Fibroblast of the conjunctiva (primary cell): ENCODE data around the gene RASSF5.

ENCODE experiments used
- DNase-seq: peaks from one replicate; pipeline ENCODE4 v3.0.0-alpha.2; 2010; ENCODE audit warnings: low read depth

RASSF5 gene

DNA sequence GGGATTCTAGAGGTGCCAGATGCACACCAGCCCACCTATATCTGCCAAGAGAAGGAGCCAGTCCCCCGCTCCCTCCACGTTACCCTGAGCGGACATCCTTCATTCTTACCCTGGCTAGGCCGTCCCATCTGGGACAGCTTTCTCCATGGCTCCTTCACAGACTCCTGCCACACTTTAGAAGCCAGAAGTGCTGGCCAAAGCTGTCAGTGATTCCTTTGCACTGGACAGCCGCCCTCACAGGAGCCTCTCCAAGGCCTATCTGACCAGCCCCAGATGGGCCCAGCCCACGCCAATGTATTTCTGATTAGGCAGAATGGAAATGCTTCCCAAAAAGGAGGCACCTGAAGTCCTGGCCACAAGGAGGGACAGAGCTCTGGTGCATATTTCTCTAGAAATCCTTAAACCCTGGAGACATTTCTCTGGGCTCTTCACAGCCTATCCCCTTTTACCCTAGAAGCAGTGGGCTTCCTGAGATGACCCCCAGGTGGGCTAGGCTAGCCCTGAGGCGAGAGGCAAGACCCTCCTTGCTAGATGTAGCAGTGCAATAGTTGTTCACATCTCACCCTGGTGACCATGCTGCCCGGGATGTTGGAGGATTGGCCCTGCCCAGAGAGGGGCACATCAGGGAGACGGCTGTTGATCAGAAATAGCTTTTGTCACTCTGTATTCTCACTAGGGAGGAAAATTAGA lies 44.1 kb downstream of the RASSF5 start:
- DNase-seq = no peak

DNA sequence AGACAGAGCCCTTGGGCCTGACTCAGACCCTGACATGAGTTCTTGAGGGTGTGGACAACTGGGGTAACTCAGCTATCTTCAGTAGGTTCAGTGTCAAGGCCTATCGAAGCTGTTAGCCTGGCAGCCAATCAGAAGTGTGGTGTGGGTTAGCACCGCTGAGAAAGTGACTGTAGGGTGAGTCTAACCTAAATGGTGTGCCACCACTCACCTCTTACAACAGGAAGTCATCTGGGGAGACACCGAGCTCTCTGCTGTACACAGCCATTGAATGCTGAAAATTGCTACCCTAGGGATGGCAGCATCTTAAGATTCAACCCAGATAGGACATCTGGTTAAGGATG lies 44.6 kb downstream of the RASSF5 start:
- no peak for DNase-seq

DNA sequence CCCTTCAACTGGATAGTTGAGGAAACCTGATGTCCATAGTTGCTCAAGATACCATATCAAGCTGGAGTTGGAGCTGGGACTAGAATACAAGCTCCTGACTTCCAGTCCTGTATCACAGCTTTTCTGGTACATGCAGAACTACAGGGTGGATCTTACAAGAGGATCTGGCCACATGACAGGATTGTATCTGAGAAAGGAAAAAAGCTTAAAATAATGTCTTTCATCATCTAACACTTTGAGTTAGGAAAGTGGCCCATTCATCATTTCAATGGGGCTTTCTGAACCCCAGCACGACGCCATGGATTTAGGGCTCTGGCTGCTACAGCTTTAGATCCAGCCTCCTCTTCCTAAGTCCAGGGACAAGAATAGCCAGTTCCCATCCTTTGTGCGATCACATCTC lies 46.9 kb downstream of the RASSF5 start:
- DNase-seq = no peak

DNA sequence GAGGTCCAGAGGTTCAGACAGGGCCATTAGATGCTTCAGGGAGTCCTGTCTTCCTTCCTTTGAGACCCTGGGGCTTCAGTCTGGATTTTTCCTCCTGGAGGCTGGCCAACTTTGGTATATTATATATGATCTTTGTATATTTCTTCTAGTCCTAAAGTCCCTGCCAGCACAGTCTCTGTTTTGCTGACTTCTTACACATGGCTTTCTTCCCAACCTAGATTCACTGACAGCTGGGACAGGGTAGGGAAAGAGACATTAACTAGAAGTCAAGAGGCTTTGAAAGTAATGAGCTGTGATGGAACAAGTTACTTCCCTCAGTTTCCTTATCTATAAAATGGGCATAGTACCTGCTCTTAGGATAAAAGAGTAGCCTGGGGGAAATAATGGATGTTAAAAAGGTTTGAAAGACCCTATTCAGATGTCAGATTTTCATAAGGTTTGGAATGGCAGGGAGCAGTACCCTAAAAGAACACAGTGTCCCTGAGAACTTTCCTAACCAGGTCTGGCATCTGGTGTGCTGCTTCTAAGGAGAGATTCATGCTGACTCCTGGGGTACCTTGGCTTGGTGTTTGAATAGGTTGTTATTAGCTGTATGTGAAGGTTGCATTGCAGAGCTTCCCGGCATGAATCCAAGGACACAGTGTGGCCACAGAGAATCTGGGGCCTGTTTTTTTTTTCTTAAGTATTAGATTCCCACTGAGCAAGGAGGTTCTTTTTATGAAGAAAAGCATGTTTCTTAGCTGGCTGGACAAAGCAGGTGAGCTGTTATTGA lies 47.6 kb downstream of the RASSF5 start:
- no peak for DNase-seq

DNA sequence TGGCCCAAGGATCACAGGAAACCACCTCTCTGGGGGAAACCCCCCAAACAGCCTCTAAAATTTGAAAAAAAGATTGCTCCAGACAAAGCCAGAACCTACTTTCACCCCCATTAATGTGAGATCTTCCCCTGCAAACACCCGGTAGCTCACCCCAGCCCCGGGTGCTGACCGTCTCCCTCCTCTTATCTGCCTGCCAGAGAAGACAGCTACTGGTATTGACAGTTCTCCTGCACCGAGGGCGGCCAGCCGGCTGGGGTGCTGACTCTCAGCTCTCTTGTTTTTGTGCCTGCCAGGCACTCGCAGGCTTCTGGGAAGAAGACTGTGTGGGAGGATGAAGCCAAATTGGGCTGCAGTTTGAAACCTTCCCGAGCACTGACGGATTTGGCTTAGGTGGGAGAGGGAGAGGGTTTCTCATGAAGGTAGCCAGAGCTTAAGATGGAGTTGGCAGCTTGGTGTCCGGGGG lies 48.2 kb downstream of the RASSF5 start:
- no peak for DNase-seq

DNA sequence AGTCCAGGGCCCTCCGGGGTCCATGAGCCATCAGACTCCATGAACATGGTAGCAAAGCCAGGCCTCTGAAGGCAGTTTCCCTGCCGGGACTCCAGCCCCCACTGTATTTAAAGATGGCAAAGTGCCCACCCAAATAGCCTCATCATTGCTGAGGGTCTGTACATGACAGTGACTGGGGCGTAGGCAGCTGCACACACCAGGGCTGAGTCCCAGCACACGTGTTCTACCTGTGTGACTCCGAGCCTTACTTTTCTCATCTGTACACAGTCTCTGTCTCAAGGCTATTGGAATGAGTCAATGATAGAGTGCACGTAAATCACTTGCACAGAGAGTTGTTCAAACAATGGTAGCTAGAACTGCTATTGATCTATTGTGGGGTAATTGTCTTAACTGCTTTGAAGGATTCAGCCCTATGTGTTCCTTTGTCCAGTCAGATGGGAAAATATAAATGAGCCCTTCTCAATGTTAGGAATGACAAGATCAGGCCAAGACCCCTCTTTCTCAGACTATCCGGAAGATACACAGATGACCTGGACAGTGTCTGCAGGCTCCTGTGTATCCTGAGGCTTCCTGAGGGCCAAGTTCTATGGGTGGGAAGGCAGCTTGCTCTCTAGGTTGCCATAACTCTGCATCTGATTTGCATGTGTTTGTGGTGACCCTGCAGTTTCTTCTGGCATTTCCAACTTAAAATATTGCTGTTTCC lies 48.9 kb downstream of the RASSF5 start:
- DNase-seq = no peak

DNA sequence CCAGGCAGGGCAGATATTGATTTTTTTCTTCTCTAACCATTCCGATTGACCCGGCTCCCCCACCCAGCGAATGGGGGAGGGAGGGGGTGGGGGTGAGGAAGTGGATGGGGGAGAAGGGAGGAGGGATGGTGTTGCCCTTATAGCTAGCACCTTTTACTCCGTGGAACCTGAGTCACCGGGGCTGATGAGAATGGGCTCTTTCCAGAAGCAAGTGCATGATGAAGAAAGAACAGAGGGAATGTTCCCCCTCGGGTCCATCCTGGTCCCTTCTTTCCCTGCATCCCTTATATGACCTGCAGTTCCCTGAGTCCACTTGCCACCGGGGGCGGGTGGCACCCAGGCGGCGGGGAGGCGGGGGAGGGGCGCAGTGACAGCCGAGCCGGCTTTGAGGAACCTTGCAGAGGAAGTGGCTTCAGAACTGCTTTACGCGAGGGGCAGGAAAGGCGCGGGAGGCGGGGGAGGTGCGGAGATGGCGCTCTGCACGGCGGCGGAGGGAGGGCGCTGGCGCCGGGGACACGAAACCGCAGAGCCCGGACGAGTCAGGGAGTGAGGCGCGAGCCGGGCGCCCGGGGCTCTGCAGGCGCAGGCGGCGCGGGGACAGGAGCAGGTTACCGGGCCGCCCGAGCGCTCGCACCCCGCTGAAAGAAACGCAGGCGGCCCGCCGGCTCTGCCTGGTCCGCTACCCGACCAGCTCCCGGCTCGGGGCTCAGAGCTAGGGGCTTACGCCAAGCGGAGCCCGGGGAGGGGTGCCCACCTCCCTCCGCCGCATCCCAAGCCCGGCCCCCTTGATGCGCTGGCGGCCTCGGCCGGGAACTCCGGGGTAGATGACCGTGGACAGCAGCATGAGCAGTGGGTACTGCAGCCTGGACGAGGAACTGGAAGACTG lies 49.7 kb downstream of the RASSF5 start:
- DNase-seq = no peak

DNA sequence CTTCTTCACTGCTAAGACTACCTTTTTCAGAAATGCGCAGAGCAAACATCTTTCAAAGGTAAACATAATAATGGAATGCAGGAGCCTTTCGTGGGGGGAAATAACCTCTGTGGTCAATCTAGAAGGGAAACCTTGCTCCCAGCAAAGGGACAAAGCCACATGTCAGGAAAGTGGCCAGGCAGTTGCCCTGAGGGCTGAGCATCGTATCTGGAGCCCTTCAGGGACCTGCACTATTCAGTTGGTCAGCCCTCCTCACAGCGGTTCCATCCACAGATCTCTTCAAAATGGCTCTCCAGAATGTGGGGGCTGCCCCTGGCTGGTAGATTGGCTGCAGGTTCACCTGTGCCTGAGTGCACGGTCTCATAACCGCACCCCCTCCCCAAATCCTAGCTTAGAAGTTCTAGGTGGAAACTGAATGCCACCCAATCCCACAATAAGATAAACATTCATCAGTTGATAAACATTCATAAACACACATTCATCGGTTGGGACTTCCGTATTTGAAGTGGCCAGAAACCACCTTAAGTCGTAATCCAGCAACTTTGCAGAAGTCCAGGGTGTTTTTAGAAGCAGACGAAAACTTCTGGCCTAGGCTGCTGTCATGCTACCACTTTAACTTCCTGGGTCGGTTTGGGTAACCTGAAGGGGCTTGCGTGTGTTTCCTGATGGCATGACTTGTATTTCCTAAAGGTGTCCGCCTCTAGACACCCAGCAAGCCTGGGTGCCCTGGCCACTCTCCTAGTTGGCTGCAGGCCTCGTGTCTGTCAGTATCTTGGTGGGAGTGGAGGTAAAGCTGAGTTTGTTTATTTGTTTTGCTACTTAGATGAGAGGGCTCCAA lies 50.5 kb downstream of the RASSF5 start:
- no peak for DNase-seq

DNA sequence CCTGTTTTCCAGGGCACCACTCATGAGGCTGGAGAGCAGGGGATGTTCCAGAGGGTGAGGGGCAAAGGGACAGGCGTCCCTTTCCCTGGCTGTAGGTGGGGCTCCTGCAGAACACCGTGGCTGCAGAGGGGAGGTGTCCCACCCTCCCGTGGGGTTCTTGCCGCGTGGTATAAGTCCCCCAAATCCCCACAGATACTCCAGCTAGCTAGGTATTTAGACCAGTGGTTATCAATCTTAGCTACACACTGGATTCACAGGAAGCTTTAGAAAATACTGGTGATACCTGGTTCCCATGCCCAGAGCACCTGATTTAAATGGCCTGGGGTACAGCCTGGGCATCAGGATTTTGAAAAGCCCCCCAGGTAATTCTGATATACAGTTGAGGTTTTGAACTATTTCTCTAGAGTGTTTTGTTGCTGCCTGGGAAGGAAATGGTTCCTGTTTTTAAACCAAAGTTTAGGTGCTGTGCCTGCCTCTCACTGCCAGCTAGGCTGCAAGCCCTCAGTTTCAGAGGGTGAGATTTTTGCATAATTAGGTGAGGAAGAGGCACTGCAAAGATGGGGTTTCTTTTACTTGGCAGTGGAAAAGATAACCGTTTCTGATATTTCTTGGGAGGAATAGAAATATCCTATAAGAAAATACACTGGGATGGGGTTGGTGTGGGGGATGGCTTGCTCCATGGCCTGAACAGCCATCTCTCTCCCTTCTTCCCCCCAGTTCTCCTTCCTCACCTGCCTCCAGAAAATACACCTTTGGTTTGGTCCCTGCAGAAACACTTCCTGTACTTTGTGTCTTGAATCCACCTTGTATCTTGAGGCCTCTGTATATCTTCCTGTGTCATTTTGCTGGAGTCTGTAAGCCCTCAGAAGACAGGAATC lies 51.7 kb downstream of the RASSF5 start:
- DNase-seq = no peak

DNA sequence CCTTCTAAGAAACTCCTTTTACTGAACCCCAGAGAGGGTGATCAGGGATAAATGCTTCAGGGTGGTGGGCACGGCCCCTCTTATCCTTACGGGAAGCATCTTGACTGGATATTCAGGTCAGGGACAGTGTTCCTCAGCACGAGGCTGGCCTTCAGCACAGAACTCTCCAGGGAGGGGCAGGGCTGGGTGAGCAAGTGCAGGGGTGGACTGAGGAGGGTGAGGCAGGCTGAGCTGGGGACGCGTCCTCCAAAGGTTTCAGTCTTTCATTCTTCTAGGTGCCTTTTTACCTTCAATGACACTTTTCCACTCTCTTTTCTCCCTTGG lies 52.3 kb downstream of the RASSF5 start:
- no peak for DNase-seq

DNA sequence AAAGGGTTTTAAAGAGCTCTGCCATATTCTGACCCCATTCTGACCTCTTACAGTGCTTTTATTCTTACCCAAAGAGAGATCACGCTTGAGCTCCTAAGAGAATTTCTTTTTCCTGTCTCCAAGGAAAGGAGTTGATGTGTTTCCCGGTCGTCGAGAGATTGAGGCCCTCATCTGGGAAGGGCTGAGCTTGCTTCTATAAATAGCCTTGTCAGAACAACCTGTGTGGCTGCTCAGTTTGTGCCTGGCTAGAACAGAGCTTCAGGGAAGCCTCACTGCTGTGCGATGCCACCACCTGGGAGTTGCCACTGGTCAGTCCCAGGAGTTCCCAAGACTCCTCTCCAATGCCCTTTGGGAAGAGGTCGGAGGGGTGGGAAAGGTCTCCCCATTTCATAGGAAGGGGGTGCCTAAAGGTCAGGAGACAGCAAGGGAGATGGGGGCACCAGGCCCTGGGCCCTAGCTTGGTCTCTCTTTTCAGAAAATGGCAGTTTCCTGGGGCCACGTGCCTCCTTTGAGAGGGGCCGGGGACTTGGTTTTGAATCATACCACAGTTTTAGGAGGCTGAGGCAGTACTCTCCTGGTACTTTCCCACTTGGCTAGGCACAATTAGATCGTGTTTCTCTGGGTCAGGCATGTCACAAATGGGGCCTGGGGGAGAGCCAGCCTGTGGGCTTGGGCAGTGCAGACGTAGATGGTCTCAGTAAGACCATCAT lies 52.8 kb downstream of the RASSF5 start:
- DNase-seq = no peak

DNA sequence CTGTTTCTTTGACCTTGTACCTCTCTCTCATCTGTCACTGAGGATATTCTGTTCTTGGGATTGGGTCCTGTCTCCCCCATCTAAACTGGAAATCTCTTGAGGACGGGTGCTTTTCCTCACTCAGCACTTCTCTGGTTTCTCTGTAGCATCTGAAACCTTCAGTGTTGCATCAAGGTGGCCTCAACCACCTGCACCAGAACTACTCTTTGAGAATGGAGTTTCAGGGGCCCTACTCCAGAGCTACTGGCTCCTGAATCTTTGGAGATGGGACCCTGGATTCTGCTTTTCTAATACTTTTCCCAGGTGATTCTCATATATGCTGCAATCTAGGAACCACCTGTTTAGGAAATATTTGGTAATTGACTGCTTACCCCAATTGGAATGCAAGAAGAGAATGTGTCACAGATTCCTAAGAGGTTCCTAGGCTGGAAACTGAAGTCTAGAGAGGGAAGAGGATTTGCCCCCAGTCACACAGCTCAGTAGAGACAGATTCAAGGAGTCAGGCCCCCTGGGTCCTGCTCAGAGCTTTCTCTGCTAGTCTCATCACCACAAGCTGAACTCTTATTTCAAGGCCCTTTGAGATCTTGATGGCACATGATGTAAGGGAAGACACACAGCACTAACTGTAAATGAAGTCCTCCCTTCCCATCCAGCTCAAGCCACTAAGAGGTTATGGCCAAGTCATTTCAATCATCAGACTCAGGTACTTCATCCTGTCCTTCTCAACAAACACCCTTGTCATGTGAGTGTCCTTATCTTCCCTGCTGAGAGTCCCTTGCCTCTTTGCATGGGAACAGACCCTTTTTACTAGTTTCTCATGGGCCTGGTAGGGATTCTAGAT lies 56.3 kb downstream of the RASSF5 start:
- no peak for DNase-seq

DNA sequence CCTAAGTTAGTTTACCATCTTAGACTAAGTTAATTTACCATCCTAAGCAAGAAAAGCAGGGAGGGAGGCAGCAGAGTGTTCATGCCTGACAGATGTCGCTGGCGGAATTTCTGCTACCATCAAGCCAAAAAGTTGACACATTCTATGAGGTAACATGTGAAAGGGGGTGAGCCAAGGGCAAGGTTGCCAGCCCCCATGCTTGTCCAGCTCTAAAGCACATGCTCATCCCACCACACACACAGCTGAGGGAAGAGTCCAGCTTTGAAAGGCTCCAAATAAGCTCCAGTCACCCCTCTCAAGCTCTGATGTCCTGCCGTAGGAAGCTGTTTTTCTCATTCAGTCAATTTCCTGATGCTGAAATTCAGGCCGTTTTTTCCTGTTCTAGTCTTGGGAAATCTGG lies 58.7 kb downstream of the RASSF5 start:
- no peak for DNase-seq

DNA sequence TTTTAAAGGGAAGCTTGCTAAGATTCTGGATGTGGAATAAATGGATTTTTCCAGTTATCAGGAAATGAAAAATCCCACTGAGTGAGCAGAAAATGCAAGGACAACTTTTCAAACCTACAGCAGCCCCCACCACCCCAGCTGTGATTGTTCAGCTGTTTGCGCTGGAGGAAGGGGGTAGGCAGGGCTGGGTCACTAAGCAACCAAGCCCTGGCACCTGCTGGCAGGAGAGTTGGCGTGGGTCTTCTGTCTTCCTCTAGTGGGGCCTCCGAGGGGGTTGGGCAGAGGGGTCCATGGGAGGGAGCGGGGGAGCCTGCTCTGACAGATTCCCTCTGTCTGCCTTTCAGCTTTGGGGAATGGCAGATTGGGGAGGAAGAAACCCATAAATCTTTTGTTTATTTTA lies 59.7 kb downstream of the RASSF5 start:
- no peak for DNase-seq

DNA sequence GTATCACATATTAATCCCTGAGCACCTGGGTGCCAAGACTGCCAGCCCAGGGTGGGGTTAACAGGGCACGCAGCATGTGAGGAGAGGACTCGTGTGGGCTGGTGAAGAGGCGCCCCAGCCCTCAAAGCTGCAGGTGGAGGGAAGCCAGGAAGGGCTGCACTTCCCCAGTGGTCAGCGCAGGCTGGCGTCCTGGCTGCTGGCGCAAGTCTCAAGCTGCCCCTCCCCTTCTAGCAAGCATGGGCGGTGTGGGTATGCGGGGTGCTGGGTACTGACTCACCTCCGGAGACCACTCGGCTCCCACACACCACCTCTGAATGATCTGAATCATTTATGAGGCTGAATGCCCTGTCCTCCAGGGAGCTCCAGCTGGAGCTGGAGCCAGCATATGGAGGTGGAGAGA lies 60.9 kb downstream of the RASSF5 start:
- DNase-seq = no peak

DNA sequence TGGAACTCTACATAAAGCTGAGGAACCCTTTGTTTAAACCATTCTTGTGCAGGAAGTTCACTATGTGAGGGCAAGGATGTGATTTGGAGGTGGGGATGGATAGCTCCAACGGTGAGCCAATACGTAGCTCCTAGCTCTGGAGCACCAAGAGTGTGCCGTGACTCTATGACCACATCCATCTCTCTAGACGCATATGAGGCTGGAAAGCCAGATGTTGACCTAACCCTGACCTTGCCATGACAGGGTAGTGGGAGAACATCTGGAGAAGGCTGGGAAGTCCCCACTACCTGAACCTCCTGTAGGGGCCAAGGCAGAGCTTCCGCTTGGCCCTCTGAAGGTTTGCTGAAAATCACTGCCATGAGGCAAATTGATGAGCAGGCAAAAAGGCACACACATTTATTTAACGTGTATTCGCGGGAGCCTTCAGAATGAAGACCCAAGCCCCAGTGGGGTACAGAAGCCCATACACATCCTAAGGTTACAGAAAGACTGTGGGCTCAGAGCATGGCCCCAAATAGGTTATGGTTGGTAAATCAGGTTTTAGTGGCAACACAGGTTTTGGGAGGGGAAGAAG lies 61.5 kb downstream of the RASSF5 start:
- DNase-seq = no peak

DNA sequence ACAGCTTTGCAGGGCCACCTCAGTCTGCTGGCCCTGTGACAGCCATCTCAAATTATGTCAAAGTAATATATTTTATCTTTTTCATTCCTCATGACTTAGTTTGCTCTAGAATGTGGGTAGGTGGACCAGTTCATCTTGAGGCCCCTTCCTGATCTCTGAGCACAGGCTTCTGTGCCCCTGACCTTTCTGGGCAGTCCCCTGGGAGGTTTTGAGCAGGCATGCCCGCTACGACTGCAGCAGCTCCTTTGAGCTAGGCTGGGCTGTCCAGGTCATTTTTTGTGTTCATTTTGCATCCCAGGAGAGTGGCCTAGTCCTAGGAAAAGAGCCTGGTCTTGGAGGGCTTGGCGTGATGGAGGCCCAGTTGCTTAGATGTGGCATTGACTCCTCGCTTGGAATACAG lies 62.2 kb downstream of the RASSF5 start:
- no peak for DNase-seq

DNA sequence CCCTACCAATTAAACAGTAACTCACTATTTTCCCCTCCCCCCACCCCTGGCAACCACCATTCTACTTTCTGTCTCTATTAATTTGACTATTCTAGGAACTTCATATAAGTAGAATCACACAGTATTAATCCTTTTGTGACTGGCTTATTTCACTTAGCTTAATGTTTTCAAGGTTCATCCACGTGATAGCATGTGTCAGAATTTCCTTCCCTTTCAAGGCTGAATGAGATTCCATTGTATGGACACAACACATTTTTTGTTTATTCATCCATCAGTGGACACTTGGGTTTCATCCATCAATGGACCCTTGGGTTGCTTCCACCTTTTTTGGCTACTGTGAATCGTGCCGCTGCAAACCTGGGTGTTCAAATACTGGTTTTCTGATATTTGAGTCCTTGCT lies 63.2 kb downstream of the RASSF5 start:
- no peak for DNase-seq

DNA sequence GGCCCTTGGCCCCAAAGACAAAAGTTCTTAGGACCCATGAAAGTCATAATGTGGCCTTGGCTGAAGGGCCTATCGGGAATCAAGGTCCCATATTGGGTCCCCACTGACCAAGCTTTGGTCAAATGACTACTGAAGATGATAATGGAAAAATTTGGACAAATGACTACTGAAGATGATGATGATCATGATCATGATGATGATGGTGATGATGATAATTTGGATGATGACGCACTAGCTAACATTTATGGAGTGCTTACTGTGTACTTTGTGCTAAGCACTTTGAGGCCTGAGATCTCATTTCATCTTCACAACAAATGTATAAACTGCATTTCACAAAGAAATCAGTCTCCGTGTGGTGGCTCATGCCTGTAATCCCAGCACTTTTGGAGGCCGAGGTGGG lies 65.5 kb downstream of the RASSF5 start:
- no peak for DNase-seq
